A673 (cell line): ENCODE measurements around the gene ZNF350.

Source experiments
- EZH2 ChIP-seq: fragments of 200-600 bp; sonication (generic); IDR thresholded peaks from 2 replicates; pipeline ENCODE4 v1.6.1; 2017; ENCODE audit warnings: borderline replicate concordance, low read depth, mild to moderate bottlenecking, mixed read lengths, antibody characterized with exemption, low read length; ENCODE audit not compliant: poor library complexity, severe bottlenecking
- TF ChIP-seq, protein P1 (sequence below): fragments of 300-800, 200-600 bp; sonication (generic); conservative IDR thresholded peaks from 2 replicates; pipeline ENCODE4 v1.5.1; 2017; ENCODE audit warnings: low read depth, mild to moderate bottlenecking, antibody characterized with exemption, low read length, moderate library complexity, mixed read lengths

DNA sequence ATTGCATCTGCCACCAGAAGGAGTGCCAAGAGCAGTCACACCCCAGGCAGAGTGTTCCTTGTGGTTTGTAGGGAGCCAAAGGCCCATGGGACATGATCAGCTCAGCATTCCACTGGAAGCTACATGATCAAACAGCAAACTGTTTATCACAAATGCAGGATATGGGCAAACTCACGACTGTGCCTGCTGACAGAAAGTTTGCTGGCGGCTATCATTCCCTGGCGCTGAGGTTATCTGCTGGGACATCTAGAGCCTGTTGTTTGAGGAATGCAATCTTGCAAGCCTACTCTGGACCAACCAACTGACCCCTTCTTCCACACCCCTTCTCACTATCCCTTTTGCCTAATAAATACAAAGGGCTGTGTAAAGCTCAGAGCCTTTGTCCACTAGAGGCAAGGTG, 67.0 kb downstream of the ZNF350 start:
- TF ChIP-seq, protein P1, sequence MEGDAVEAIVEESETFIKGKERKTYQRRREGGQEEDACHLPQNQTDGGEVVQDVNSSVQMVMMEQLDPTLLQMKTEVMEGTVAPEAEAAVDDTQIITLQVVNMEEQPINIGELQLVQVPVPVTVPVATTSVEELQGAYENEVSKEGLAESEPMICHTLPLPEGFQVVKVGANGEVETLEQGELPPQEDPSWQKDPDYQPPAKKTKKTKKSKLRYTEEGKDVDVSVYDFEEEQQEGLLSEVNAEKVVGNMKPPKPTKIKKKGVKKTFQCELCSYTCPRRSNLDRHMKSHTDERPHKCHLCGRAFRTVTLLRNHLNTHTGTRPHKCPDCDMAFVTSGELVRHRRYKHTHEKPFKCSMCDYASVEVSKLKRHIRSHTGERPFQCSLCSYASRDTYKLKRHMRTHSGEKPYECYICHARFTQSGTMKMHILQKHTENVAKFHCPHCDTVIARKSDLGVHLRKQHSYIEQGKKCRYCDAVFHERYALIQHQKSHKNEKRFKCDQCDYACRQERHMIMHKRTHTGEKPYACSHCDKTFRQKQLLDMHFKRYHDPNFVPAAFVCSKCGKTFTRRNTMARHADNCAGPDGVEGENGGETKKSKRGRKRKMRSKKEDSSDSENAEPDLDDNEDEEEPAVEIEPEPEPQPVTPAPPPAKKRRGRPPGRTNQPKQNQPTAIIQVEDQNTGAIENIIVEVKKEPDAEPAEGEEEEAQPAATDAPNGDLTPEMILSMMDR: no peak
- TF ChIP-seq EZH2: no peak
